BLaER1 (cell line): ENCODE results near the gene CRYGB.

Source experiments
- H3K27ac ChIP-seq: shearing (Covaris generic); formaldehyde crosslinking; 2 replicates; pipeline ENCODE4 v1.8.1; 2022
- H3K27me3 ChIP-seq: shearing (Covaris generic); formaldehyde crosslinking; 2 replicates; pipeline ENCODE4 v1.8.1; 2022
- H3K36me3 ChIP-seq: shearing (Covaris generic); formaldehyde crosslinking; 2 replicates; pipeline ENCODE4 v1.8.1; 2022
- H3K4me1 ChIP-seq: shearing (Covaris generic); formaldehyde crosslinking; 2 replicates; pipeline ENCODE4 v1.8.1; 2022
- H3K4me2 ChIP-seq: shearing (Covaris generic); formaldehyde crosslinking; 2 replicates; pipeline ENCODE4 v1.8.1; 2022
- H3K4me3 ChIP-seq: shearing (Covaris generic); formaldehyde crosslinking; 2 replicates; pipeline ENCODE4 v1.8.1; 2022
- H3K9ac ChIP-seq: shearing (Covaris generic); formaldehyde crosslinking; 2 replicates; pipeline ENCODE4 v1.8.1; 2022
- H3K9me3 ChIP-seq: shearing (Covaris generic); formaldehyde crosslinking; 2 replicates; pipeline ENCODE4 v1.8.1; 2022
- H4K20me1 ChIP-seq: shearing (Covaris generic); formaldehyde crosslinking; 2 replicates; pipeline ENCODE4 v1.8.1; 2022
- Cebpa-rat ChIP-seq: shearing (Covaris generic); IDR thresholded peaks from 2 replicates; pipeline ENCODE4 v1.8.1; 2022

CRYGB gene, protein sequence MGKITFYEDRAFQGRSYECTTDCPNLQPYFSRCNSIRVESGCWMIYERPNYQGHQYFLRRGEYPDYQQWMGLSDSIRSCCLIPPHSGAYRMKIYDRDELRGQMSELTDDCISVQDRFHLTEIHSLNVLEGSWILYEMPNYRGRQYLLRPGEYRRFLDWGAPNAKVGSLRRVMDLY

DNA sequence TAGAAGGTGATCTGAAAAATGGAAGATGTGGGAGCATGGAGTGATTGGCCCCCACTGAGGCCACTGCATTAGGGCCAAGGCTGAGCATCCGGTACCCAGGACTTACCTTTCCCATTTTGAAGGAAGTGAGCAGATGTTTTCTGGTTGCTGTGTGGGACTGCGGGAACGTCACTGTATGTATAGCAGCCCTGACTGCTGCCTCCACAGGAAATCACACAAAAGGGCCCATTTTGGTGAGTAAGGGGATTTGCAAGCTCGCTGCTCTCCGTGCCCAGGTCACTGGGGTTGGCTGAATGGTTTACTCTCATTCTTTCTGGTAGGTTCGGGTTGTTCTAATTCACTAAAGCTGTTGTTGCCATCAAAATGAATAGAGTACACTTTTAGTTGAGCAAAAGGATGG, at the start of gene CRYGB:
CRYGB (minus strand) TSS at position 153 of the 400 bp plus-strand sequence; CDS start at position 115, 38 bp downstream.
- peaks cover 2% of the 10 kb centered on the region for H3K9me3 ChIP-seq
- H3K27me3 ChIP-seq, result no peaks in the 10 kb centered on the region
- H3K4me3 ChIP-seq, result no peak within 1 kb of the TSS
- no peak for TF ChIP-seq Cebpa-rat
- no peak within 1 kb of the TSS for H3K4me2 ChIP-seq
- H4K20me1 ChIP-seq, result no peaks in the 10 kb centered on the region
- H3K36me3 ChIP-seq, result no peaks in the 10 kb centered on the region
- H3K27ac ChIP-seq, result no peak within 1 kb of the TSS
- no peak within 1 kb of the TSS for H3K9ac ChIP-seq
- no peaks in the 10 kb centered on the region for H3K4me1 ChIP-seq

DNA sequence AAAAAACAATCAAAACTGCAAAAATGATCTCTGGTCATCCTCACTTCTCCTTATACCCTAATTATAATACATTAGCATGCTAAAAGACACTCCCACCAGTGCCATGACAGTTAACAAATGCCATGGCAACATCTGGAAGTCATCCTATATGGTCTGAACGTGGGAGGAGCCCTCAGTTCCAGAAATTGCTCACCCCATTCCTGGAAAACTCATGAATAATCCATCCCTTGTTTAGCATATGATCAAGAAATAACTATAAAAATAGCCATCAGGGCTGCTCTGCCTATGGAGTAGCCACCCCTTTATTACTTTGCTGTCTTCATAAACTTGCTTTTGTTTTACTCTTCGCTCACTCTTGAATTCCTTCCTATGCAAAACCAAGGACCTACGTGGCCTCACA, 49.6 kb upstream of the CRYGB start:
- Histone ChIP-seq H3K27ac (no peak overlapping the region), H3K4me3 (no peak overlapping the region), H3K4me1 (no peaks in the 10 kb centered on the region), H3K9me3 (no peaks in the 10 kb centered on the region), H3K27me3 (no peaks in the 10 kb centered on the region), H3K36me3 (no peaks in the 10 kb centered on the region), H3K4me2 (no peak overlapping the region), H3K9ac (no peak overlapping the region), H4K20me1 (no peaks in the 10 kb centered on the region)
- no peak for TF ChIP-seq Cebpa-rat

DNA sequence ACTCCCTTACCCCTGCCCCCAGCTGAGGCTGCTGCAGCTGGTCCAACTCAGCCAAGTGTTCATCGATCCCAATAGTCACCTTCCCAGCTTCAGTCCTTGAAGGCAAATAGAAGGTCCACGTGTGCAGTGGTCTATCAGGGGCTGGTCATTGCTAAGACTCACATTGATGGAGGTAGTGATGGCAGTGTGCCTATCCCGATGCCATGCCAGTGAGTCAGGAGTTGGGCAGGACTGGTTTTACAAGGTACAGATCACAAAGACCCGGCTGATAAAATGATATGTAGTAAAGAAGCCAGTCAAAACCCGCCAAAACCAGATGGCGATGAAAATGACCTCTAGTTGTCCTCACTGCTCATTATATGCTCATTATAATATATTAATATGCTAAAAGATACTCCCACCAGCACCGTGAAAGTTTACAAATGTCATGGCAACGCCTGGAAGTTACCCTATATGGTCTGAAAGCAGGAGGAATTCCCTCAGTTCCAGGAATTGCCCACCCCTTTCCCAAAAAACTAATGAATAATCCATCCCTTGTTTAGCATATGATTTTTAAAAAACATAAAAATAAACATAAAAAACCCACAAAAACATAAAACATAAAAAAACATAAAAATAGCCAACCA, 46.8 kb upstream of the CRYGB start:
- no peak overlapping the region for H3K4me2 ChIP-seq
- H3K27ac ChIP-seq, result no peak overlapping the region
- H3K9ac ChIP-seq, result no peak overlapping the region
- no peaks in the 10 kb centered on the region for H3K9me3 ChIP-seq
- no peak for TF ChIP-seq Cebpa-rat
- H4K20me1 ChIP-seq, result no peaks in the 10 kb centered on the region
- no peaks in the 10 kb centered on the region for H3K4me1 ChIP-seq
- no peak overlapping the region for H3K4me3 ChIP-seq
- H3K27me3 ChIP-seq, result no peaks in the 10 kb centered on the region
- H3K36me3 ChIP-seq, result no peaks in the 10 kb centered on the region

DNA sequence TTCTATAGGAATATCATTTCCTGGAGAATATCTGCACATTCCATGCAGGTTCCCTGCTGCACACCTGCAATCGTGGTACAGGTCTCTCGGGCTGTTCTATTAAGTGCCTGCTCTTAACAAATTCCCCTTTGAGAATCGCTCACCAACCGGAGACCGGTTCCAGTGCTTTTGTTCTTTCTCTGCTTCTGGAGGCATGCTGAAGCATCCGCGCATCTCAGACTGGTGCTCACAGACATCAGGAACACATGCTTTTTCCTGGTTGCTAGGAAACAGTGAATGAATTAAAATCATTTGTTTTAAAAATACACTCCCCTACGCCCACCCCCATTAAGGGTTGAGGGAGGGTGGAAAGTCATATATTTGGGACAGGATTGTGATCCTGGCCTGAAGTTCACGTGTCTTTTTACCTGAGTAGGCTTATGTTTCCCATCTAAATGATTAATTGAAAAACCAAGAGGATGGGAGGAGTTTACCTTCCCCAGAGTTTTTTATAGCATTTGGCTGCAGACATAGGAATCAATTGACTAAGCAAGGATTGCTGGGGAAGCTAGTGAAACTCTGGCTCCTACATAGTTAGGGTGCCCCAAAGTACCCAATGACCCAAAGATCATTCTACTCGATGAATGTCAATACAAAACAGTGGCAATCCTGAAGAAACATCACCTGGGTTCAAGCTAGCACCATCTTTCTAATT, 44.0 kb upstream of the CRYGB start, which contains the start of gene C2orf80:
C2orf80 (minus strand) TSS at position 221 of the 694 bp plus-strand sequence. CDS start 3,044 bp downstream, outside the sequence.
- Histone ChIP-seq H3K4me1 (no peaks in the 10 kb centered on the region), H3K27me3 (no peaks in the 10 kb centered on the region), H3K4me3 (no peak within 1 kb of the TSS), H3K9me3 (no peaks in the 10 kb centered on the region), H3K36me3 (no peaks in the 10 kb centered on the region), H3K4me2 (no peak within 1 kb of the TSS), H3K27ac (no peak within 1 kb of the TSS), H3K9ac (no peak within 1 kb of the TSS), H4K20me1 (no peaks in the 10 kb centered on the region)
- no peak for TF ChIP-seq Cebpa-rat

DNA sequence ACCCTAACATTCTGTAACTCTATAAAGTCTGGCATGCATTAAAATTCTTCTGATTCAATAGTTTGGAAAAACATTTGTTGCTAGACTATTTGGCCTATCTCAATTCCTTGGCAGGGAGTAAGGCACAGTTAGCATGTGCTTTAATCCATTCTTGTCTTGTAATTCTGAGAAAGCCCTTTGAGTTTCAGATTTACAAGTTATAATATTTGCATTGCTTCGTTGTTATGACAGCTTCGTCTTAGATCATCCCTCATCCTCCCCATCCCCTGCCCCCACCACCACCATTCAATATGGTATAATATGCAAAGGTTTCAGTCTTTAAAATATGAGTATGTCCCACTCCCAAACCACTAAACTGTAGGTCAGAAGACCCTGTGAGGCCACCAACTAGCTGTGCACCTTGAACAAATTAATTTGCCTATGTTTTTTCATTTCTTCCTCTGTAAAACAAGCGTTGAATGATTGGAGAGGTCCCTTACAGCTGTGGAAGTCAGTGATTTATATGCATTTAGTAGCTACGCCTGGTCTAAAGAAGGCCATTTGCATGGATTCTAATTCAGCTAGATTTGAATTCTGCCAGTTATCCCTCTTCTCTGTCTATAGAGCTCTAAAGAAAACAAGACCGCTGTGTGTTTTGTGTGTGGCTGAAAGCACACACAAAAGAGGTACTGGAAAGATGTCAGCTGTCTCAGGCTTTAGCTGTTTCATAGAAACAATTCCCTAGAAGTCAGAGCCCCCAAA, 43.3 kb upstream of the CRYGB start:
- H3K9me3 ChIP-seq, result no peaks in the 10 kb centered on the region
- H3K27ac ChIP-seq, result no peak overlapping the region
- no peak overlapping the region for H3K4me2 ChIP-seq
- H3K4me1 ChIP-seq, result no peaks in the 10 kb centered on the region
- no peak overlapping the region for H3K9ac ChIP-seq
- no peaks in the 10 kb centered on the region for H3K36me3 ChIP-seq
- no peak for TF ChIP-seq Cebpa-rat
- no peak overlapping the region for H3K4me3 ChIP-seq
- H4K20me1 ChIP-seq, result no peaks in the 10 kb centered on the region
- H3K27me3 ChIP-seq, result no peaks in the 10 kb centered on the region

DNA sequence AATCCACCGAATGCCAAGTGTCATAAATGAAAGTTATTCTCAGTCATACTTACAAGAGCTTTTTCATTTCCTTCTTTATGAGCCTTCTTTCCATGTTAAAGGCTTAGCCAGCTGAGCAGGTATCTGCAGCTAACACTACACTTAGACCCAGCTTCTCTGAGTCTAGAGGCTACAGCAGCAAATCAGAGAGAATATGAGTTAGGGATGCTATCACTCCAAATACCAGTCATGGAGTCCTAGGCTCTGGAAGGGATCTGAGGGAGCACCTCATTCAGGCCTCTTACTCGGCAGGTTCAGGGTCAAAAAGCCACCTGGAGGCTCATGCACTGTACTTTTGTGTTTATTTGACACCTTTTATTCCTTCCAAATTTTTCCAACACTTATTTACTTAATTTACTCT, 40.9 kb upstream of the CRYGB start:
- H4K20me1 ChIP-seq, result no peaks in the 10 kb centered on the region
- H3K4me2 ChIP-seq, result no peak overlapping the region
- no peak overlapping the region for H3K27ac ChIP-seq
- H3K9me3 ChIP-seq, result no peaks in the 10 kb centered on the region
- H3K4me3 ChIP-seq, result no peak overlapping the region
- no peaks in the 10 kb centered on the region for H3K27me3 ChIP-seq
- no peak for TF ChIP-seq Cebpa-rat
- no peaks in the 10 kb centered on the region for H3K36me3 ChIP-seq
- H3K4me1 ChIP-seq, result no peaks in the 10 kb centered on the region
- no peak overlapping the region for H3K9ac ChIP-seq

DNA sequence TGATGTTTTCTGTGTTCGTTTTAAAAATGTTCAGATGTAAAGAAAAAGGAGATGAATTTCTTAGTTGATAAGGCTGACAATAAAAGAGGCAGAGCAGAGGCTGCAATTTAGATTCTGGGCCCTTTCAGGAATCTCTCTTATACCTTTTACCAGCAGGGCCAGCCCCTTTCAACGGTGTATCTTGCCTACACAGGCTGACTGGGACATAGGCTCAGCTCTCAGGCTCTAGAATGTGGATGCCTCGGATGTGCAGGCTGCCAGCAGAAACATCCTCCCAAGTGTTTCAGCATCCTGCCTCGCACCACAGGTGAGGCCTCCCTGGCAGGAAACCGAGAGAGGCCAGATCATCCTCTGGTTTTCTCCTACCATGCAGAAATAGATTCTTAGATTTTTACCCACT, 40.5 kb upstream of the CRYGB start:
- Histone ChIP-seq H3K27me3 (no peaks in the 10 kb centered on the region), H3K9ac (no peak overlapping the region), H3K4me3 (no peak overlapping the region), H4K20me1 (no peaks in the 10 kb centered on the region), H3K4me1 (no peaks in the 10 kb centered on the region), H3K27ac (no peak overlapping the region), H3K9me3 (no peaks in the 10 kb centered on the region), H3K4me2 (no peak overlapping the region), H3K36me3 (no peaks in the 10 kb centered on the region)
- no peak for TF ChIP-seq Cebpa-rat

DNA sequence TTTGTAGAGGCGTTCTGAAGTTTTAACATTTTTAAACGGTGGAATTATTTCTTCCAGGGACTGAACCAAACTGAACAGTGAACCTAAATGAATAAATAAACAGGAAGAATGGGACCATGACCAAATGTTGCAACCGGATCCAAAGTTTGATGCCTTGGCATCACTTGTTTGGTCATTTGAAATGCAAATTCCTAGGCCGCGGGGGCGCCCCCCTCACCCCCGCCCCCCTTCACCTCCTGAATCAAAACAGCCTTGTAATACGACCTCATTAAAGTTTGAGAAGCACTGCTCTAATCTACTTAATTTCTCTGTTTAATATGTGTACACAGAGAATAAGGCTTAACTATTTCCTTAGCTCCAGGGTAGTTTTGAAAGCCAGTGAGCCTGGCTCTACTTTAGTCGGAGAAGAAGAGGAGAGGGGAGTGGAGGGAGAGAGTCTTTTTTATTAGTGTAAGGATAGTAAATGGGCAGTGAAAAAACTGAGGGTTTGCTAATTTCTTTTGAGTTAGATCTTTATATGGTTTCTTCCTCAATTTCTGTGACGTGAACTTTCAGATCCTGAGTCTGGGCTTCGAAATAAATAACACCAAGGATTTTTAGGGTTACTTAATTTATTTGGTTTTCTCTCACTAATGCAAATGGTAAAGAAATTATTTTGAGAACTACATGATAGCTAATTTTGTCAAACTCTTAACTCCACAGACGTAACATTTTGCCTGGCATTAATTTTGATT, 38.2 kb upstream of the CRYGB start:
- H3K4me2 ChIP-seq, result no peak overlapping the region
- TF ChIP-seq Cebpa-rat, result no peak
- no peak overlapping the region for H3K4me3 ChIP-seq
- H3K4me1 ChIP-seq, result no peaks in the 10 kb centered on the region
- no peaks in the 10 kb centered on the region for H3K27me3 ChIP-seq
- H4K20me1 ChIP-seq, result no peaks in the 10 kb centered on the region
- no peaks in the 10 kb centered on the region for H3K9me3 ChIP-seq
- H3K27ac ChIP-seq, result no peak overlapping the region
- no peak overlapping the region for H3K9ac ChIP-seq
- no peaks in the 10 kb centered on the region for H3K36me3 ChIP-seq

DNA sequence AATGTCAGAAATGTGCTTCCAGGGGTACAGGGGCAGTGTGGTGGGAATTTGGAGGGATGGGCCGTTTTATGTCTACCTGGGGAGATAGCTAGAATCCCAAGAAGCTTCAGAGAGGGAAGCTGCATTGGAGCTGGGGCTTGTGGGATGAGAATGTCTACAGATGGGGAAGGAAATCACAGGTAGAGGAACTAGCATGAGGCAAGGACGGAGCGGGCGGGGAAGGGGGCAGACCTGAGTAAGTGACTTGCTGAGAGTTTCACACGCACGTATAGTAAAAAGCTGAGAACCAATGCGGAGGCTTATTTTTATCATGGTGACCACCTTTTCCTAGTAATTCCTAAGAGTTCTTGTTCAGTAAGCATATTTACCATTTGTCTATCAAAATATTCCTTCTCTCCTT, 37.6 kb upstream of the CRYGB start:
- no peak overlapping the region for H3K9ac ChIP-seq
- no peaks in the 10 kb centered on the region for H3K27me3 ChIP-seq
- H3K27ac ChIP-seq, result no peak overlapping the region
- H3K4me3 ChIP-seq, result no peak overlapping the region
- no peaks in the 10 kb centered on the region for H4K20me1 ChIP-seq
- H3K9me3 ChIP-seq, result no peaks in the 10 kb centered on the region
- no peaks in the 10 kb centered on the region for H3K36me3 ChIP-seq
- H3K4me2 ChIP-seq, result no peak overlapping the region
- H3K4me1 ChIP-seq, result no peaks in the 10 kb centered on the region
- TF ChIP-seq Cebpa-rat, result no peak
